ENCODE results near the gene LPCAT2.
A peak's percentile ranks its signal among the peaks of the same experiment; 100 is the strongest.

The LPCAT2 gene

GRCh38 chr16:55508941-55509931, at the start of gene LPCAT2:
LPCAT2 (plus strand) TSS chr16:55509072; CDS start chr16:55509182, 110 bp downstream.
- DNase-seq (ENCODE audit: low read depth in 2 of 2): no peak

- DNase-seq (ENCODE audit: low read depth in 2 of 2): no peak
Observed at GRCh38 chr16:55462241-55462640, 46.6 kb upstream of the LPCAT2 start.

- DNase-seq (ENCODE audit: low read depth in 2 of 2): no peak
Observed at GRCh38 chr16:55464375-55464774, 44.5 kb upstream of the LPCAT2 start.

GRCh38 chr16:55465077-55465896, 43.6 kb upstream of the LPCAT2 start:
- peak; percentile 29 to 58 for DNase-seq (ENCODE audit: low read depth in 2 of 2)

GRCh38 chr16:55466209-55466608, 42.7 kb upstream of the LPCAT2 start:
- DNase-seq (ENCODE audit: low read depth in 2 of 2): no peak

- no peak for DNase-seq (ENCODE audit: low read depth in 2 of 2)
Observed at GRCh38 chr16:55467898-55468297, 41.0 kb upstream of the LPCAT2 start.

- DNase-seq (ENCODE audit: low read depth in 2 of 2): no peak
Observed at GRCh38 chr16:55468352-55468990, 40.4 kb upstream of the LPCAT2 start.

- no peak for DNase-seq (ENCODE audit: low read depth in 2 of 2)
Observed at GRCh38 chr16:55469821-55470532, 38.9 kb upstream of the LPCAT2 start.

DNA sequence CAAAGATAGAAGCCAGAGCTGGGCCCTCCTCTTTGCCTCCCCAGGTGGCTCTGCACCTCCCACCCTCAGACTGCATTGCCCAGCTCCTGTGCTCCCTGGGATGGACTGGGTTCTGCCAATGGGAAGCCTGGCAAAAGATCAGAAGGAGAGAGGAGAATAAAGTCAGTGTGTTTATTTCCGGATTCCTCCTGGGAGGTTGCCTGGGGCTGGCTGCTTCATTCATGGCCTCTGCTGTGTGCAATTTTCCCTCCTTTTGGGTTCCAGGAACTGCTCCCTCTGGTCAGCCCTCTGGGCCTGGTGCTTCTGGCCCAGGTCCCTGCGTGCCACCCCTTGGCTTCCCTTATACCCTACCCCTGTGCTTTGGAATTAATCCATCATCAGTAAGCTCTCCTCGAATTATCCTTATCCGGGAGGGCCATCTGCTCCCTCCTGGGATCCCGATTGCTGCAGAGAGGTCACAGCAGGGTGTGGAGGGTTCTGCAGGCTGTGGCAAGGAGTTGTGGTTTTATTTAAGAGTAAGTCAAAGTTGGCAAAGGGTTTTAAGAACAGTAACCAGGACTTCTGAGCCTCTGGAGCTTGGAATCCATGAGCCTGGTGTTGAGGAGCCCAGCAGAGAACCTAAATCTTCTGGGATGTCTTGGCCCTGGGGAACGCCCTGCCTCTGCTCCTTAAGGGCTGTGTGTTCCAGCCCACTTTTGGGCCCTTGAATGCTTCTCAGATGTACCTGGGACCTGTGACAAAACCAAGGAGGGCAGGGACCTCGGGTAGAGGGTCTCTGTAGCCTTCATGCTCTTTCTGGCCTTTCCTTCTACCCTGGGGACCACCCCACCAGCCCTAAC, 38.1 kb upstream of the LPCAT2 start:
- DNase-seq (ENCODE audit: low read depth in 2 of 2): no peak

GRCh38 chr16:55471448-55472097, 37.3 kb upstream of the LPCAT2 start:
- no peak for DNase-seq (ENCODE audit: low read depth in 2 of 2)

GRCh38 chr16:55473587-55473986, 35.3 kb upstream of the LPCAT2 start:
- no peak for DNase-seq (ENCODE audit: low read depth in 2 of 2)

DNA sequence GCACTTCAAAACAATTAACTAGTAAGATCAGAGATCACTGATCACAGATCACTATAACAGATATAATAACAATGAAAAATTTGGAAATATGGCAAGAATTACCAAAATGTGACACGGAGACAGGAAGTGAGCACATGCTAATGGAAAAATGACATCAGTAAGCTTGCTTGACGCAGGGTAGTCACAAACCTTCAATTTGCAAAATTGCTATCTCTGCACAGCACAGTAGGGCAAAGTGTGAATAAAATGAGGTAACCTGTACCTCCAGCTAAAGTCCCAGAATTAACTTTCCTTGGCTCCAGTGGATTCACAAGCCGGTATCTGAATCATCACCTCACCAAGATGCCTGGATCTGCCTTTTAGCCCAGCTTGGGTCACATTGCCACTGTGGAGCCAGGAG, 34.1 kb upstream of the LPCAT2 start:
- DNase-seq (ENCODE audit: low read depth in 2 of 2): no peak

GRCh38 chr16:55475919-55476318, 33.0 kb upstream of the LPCAT2 start:
- no peak for DNase-seq (ENCODE audit: low read depth in 2 of 2)

DNA sequence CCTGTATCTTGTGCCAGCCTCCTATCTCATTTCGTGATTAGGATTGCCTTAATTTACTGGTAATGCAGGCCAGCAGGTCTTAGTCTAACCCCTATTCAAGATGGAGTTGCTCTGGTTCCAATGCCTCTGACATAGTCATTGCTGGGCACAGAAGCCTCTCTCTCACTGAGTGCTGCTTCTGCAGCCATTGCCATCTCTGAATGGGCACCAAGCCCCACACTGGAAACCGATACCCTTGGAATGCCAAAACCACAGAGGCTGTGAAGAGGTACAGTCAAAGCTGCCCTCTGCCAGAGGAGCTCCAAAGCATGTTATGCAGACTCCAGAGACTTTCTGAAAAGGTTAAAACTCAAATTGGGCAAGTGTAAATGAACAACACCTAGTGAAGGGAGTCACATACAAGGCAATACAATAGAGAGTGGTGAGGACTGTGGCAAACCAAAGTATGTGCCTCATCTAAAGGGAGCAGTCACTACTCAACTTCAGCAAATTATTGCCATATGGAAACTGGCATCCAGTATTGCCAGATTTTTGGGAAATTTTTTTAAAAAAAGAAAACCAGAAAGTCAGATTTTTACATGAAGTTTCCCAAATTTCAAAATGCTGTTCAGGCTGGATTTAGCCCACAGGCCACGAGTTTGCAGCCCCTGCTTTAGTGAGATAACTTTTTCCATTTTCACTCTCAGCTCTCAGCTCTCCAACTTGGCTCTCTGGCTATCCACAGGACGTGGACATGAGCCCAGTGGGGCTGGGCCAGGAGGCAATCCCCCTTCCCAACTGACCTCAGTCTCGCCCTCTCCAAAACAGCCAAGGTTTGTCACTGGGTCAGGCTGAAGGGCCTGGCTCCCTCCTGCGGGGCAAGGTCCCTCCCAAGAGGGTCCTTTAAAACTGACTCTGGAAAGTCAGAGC, 32.0 kb upstream of the LPCAT2 start:
- DNase-seq (ENCODE audit: low read depth in 2 of 2): no peak

GRCh38 chr16:55477736-55478135, 31.1 kb upstream of the LPCAT2 start:
- DNase-seq (ENCODE audit: low read depth in 2 of 2): no peak

GRCh38 chr16:55478827-55479429, 29.9 kb upstream of the LPCAT2 start, which contains the start of gene MMP2:
MMP2 (plus strand) TSS chr16:55479198; CDS start chr16:55479480, 282 bp downstream.
- no peak for DNase-seq (ENCODE audit: low read depth in 2 of 2)

DNA sequence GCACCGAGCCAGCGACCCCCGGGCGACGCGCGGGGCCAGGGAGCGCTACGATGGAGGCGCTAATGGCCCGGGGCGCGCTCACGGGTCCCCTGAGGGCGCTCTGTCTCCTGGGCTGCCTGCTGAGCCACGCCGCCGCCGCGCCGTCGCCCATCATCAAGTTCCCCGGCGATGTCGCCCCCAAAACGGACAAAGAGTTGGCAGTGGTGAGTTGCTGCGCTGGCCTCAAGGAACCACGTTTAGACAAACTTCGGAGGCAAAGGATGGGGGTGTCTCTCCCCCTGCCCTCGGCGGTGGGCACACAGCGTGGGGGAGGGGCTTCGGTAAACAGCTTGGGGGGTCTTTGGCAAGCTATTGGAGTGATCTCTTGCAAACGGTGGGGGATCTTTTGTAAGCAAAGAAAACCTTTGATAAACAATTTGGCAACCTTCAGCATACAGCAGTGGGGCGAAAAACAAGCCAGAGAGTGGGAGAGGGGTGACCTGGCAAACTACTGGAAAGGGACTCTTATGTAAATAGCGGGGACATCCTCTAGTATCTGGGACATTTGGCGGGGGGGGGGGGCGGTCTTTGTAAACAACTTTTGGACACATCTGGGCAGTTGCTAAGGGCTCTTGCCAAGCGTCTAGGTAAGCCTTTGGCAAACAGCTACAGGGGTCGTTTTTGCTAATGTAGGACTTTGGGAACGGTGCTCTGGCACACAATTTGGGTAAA, 29.3 kb upstream of the LPCAT2 start:
- no peak for DNase-seq (ENCODE audit: low read depth in 2 of 2)

- DNase-seq (ENCODE audit: low read depth in 2 of 2): no peak
Observed at GRCh38 chr16:55480228-55480655, 28.6 kb upstream of the LPCAT2 start.
